CD4-positive, alpha-beta T cell treated with Interleukin-15 for 4 hours (primary cell): ENCODE data around the gene C4orf33.
"Not testable (repeated sequence)": the region's sequence is repeated elsewhere in the genome, so short reads cannot be mapped to it uniquely, and the experiment has no call there.

ENCODE experiments used
- DNase-seq: peaks from one replicate; pipeline ENCODE4 v3.0.0-alpha.2; 2020; ENCODE audit warnings: low spot score

The C4orf33 gene, protein sequence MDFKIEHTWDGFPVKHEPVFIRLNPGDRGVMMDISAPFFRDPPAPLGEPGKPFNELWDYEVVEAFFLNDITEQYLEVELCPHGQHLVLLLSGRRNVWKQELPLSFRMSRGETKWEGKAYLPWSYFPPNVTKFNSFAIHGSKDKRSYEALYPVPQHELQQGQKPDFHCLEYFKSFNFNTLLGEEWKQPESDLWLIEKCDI

DNA sequence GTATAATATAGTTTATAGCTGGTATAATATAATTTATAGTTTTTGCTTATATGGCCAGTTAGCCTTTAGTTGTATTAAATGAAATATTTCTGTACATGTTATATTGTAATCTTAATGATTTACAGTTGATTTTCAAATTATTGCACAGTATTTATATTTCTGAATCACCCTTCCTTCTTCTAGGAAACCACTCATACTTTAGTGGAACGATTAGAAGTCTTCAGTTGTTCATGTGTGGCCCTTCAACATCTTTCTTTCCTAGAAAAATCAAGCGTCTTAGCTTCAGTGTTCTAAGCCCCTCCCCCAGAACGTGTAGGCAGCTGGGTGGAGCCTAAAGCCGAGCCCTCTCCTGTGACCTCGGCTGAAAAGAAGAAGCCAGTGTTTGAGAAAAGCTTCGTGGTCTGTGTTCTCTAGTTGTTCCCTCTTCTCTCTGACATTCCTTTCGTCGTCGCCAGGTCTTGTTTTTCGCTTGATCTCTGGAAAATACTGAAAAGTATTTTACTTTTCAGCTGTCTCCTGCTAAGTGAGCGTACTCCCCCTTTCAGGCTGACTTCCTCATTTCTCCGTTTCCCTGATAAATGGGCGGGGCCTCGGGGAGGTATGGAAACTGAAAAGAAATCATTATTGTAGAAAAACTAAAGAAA is at the start of gene C4orf33:
C4orf33 (plus strand) TSS at position 342 of the 644 bp plus-strand sequence. CDS start 6,459 bp downstream, outside the sequence.
- peak; percentile 90 for DNase-seq

DNA sequence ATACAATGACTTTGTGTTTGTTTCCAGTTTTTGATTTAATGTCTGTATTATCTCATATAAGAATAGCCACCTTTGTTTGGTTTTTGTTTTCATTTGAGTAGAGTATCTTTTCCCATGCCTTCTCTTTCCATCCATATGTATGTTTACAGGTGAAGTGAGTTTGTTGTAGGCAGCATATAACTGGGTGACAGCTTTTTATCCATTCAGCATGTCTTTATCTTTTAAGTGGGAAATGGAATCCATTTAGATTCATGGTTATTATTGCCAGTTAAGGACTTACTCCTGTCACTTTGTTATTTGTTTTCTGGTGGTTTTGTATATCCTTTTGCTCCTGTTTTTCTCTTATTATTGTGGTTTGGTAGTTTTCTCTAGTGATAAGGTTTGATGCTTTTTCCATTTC is 36.9 kb upstream of the C4orf33 start:
- DNase-seq = no peak

DNA sequence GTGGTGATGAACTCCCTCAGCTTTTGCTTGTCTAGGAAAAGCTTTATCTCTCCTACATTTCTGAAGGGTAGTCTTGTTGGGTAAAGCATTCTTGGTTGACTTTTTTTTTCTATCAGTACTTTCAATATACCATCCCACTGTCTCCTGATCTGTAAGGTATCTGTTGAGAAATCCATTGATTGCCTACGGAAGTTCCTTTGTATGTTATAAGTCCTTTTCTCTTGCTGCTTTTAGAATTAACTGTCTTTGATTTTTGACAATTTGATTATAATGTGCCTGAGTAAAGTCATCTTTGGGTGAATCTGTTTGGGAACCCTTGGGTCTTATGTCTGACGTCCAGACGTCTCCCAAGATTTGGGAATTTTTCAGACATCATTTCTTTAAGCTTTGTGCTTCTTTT is 33.4 kb upstream of the C4orf33 start:
- DNase-seq = no peak

DNA sequence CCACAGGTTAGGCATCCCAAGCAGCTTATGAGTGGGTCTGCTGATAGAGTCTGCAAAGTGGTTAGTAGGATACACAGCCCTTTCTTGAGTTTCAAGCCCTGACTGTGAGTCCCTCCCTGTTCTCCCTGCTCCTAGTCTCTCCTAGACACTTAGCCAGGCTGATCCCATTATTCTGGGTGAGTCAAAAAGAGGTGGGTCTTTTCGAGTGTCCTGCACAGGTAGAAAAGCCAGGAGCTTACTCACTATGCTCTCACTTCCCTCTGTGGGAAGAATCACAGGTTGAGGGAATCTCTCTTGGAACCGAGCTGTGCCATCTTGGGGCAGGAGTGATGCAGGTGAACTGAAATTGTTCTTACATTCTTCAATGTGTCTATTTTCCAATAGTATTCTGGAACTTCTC is 32.3 kb upstream of the C4orf33 start:
- no peak for DNase-seq

DNA sequence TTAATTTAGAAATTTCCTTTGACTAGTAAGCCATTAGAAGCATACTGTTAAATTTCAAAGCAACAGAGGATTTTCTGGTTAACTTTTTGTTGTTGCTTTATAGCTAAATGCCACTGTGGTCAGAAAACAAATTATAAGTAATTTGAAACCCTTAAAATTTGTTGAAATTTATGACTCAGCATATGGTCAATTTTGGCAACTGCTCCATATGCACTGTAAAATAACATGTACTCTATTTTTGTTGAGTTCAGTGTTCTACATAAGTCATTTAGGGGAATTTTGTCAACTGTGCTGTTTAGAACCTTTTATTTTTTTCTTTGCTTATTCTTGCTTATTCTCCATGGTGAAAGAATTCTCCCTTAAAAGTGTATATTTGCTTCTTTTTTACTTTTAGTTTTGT is 31.2 kb upstream of the C4orf33 start:
- no peak for DNase-seq

DNA sequence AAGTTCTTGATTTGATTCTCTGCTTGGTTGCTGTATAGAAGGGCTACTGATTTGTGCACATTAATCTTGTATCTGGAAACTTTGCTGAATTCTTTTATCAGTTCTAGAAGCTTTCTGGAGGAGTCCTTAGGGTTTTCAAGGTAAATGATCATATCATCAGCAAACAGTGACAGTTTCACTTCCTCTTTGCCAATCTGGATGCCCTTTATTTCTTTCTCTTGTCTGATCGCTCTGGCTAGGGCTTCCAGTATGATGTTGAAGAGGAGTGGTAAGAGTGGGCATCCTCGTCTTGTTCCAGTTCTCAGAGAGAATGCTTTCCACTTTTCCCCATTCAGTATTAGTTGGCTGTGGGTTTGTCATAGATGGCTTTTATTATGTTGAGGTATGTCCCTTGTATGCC is 26.4 kb upstream of the C4orf33 start:
- not testable (repeated sequence) for DNase-seq

DNA sequence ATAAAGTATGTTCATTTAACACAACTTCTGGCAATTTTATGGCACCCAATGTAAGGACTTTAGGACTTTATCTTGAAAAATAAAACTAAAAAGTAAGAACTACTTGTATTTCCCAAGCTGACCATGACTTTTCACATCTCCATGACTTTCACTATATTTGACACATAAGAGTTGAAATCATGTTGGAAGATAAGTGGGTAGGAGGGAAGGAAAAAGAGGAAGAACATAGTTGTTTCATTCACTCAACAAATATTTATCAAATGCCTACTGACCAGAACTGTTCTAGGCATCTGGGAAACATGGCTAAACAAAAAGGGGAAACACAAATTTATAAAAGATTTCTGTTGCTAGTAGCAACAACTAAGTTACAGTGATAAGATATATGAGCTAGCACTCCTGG is 18.6 kb upstream of the C4orf33 start:
- DNase-seq = no peak

DNA sequence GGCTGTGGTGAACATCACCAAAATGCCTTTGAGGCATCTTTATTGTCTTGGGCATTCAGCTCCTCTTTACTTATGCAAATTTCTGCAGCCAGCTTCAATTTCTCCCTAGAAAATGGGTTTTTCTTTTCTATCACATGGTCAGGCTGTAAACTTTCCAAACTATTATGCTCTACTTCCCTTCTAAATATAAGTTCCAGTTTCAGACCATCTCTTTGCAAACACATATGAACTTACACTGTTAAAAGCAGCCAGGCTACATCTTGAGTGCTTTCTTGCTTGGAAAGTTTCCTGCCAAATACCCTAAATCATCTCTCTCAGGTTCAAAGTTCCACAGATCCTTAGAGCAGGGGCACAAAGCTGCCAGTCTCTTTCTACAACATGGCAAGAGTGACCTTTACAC is 15.8 kb upstream of the C4orf33 start:
- DNase-seq = no peak

DNA sequence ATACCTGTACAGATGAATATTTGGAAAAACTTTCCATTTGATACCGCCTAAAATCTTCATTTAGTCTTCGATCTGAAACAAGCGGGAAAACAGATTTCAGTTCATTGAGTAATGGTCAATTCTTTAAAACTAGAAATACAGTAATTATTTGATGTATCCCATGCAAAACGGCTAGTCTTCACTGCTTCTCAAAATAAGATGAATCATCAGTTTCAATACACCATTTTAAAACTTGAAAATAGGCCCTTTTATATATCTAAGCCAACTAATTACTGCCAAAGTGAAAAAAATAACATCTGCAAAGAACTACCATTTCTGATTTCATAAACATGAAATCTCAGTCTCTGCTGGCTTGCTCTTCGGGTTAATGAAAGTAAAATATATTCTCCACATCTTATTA is 13.7 kb upstream of the C4orf33 start:
- DNase-seq = no peak

DNA sequence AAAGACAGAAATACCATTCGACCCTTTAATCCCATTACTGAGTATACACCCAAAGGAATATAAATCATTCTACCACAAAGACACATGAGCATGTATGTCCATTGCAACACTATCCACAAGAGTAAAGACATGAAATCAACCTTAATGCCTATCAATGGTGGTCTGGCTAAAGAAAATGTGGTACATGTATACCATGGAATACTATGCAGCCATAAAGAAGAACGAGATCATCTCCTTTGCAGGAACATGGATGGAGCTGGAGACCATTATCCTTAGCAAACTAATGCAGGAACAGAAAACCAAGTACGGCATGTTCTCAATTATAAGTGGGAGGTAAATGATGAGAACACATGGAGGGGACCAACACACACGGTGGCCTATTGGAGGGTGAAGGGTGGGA is 10.5 kb upstream of the C4orf33 start:
- DNase-seq = no peak

DNA sequence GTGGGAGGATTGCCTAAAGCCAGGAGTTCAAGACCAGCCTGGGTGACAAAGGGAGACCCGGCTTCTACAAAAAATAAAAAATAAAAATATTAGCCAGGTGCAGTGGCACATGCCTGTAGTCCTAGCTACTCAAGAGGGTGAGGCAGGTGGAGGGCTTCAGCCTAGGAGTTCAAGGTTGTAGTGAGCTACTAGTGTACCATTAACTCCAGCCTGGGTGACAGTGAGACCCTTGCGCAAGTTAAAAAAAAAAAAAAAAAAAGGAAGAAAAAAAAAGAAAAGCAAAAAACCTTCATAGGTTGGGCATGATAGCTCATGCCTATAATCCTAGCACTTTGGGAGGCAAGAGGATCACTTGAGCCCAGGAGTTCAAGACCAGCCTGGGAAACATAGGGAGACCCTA is 8.4 kb upstream of the C4orf33 start:
- no peak for DNase-seq

DNA sequence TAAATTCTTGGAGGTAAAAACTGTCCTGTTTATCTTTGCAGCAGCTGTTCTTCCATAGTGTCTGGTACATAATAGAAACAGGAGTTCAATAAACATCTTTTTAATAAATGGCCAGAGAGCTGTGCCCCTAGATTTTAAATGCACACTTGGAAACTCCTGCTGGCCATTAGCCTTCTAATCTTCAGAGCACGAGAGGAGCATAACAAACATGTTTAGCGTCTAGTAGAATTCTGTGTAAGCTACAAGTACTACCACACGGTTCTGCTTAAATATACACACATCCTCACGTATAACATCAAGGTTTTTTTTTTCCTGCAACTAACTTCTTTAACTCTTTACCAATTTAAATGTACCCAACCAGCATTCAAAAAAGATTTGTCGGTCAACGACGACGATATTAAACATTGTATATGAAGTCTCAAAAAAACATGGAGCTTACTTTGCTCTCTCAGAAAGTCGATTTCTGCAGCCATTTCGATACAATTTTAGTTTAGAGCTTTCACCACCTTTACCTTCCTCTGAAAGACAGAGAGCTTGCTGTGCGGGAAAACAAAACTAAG is 3.2 kb upstream of the C4orf33 start:
- DNase-seq = peak; percentile 2

DNA sequence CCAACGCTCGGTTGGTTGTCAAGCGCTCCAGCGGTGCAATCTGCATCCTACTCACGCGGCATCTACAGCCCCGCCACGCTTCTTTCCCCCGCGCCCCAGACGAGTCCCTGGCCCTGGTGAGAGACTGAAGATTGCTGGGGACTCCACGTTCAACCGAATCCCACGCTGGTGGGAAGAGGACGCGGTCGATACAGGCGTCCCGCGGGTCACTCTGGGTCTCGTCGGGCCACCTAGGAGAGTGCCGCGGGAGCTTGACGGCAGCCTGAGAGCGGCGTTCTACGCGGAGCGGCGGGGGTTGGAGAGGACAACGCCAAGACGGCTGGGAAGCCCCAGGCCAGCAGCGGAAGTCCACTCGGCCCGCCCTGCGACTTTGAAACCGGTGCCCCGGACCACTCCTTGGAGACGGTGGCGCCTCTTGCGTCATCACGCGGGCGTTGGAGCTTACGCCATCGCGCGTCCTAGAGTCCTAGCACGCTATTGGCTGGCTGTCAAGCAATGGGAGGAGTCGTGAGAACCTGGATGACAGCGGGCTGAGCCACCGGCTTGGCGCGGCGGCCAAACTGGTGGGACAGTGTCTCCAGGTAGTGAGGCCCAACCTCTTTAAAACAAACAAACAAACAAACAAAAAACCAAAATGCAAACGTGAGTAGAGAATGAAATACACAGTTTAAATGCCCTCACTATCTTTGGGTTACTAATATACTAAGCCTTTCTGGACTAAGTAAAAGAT is 2.6 kb upstream of the C4orf33 start, which contains the start of gene SCLT1:
SCLT1 (minus strand) TSS at position 349 of the 730 bp plus-strand sequence. CDS start 436 bp downstream, outside the sequence.
- peak; percentile 94 for DNase-seq

DNA sequence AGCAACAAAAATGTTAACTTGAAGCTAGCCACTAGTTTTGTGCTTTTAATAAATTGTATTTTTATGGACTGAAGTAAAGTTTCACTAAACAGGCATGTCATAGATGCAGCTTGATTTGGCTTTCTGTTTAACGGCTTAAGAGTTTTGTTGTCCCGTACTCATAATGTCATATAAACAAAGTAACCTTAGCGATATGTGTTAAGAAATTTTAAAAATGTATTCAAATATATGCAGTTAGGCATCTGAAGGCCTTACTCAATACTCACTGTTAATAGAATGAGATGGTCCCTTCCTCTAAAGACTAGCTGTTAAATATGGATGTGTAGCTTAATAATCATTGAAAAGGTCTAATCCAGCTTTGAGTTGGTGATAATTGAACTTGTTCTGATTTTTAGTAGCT is 1.6 kb upstream of the C4orf33 start:
- no peak for DNase-seq

DNA sequence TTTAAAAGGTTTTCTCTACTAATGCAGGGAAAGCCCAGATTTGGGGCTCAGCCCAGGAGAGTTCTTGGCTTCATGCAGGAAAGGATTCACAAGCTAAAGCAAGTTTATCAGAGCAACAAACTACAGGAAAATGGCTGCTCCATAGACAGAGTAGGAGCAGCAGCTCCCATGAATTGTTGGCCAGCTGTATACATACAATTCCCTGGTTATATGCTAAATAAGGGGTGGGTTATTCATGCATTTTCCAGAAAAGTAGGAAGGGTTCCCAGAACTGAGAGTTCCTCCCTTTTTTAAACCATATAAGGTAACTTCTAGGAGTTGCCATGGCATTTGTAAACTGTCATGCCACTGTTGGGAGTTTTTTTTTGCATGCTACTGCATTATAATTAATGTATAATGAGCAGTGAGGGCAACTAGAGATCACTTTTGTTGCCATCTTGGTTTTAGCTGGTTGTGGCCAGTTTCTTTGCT is 2.6 kb downstream of the C4orf33 start:
- DNase-seq = no peak

DNA sequence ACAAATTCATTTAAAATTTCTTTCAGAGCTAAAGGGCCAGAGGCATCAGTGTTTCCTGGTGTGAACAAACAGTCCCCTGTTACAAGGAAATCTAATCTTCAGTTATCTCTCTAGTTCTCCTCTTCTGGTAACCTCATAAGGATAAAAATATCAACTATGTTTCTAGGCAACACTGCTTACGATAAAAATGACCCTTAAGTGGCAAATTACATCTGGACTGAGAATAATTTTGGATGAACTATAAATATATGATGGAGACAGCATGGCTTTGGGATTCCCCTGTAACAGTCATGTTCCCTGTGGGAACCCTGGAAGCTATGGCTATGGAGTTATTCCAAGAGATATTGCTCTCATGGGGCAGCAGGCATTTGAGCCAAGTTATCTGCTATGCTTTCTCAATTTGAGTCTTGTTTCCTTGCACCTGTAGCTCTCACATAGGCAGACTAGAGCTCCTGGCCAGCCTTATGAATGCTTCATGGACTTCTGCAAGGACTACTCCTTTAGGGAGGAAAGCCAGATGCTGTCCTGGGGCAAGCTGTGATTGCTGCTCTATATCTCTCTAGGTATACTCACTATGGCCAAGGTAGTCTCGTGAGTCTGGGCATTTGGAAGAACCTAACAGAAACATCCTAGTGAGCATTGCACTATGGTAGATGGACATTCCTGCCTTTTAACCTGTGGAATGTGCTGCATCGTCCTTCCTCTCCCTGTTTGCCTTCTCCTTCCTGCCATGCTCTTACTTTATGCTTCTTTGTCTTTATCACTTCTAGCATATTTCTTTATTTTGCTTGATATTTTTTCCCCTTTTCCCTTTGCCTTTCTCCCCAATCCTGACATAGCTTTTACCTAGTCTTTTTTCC is 14.2 kb downstream of the C4orf33 start:
- DNase-seq = no peak

DNA sequence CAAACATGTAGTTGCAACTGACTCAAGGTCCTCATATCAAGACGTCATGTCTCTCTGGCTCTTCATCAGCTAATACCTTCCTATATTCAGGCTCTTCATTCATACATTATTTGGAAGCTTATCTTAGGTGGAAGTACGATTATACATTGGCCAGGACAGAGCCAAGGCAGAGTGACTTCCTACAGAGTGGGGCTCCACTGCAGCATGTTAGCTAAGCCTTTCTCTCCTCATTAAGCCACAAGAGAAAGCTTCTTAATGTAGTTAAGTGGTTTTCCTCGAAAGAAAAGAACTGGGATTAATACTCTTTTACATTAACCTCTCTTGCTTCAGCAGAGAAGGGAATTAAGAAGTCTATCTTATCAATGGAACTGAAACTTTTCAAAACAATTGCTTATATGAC is 15.0 kb downstream of the C4orf33 start:
- no peak for DNase-seq

DNA sequence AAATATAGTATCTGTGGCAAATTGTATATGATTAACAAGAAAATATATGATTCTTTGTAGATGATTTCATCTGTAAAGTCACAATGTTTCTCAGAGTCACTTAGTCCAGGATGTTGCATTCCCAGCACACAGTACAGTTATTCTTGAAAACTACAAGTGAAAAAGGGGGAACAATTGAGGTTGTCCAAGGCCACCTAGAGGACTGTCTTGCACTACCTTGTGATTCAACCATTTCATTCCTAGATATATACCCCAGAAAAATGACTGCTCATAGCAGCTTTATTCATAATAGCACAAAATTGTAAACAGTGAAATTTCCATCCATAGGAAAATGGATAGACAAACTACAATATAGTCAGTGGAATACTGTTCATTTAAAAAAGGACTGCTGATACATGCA is 16.0 kb downstream of the C4orf33 start:
- no peak for DNase-seq

DNA sequence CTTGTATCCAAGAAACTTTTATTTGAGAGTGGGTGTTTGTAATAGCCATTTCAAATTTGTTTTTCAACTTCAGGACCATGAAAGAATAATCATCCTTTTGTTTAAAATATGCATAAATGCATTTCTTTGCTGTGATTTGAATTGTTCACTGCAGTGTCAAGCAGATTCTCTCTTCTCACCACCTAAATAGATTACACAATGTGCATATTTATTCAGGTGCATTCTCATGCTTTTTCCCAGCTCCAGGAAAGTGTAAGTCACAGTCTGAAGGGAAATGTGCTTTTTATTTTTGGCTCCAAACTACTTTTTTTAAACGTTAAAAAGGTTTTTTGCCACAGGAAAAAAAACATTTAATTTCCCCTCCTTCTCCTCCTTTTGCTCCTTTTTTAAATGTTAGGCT is 17.5 kb downstream of the C4orf33 start:
- no peak for DNase-seq

DNA sequence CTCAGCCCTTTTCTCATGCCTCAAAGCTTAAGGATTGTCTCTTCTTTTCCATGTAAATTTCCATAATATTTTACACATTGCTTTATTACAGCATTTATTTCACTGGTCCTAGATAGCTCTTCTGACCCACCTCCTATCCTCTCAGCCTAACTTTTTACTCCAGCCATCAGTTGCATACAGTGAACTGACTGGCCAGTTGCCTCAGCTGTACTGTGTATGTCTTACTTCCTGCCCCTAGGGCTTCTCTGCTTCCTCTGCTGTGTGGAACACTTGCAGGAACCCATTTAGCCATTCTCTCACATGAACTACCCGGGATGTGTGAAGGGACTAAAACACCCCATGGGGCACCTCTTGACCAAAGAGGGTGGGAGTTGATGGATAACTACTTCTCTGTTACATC is 18.0 kb downstream of the C4orf33 start:
- DNase-seq = no peak

DNA sequence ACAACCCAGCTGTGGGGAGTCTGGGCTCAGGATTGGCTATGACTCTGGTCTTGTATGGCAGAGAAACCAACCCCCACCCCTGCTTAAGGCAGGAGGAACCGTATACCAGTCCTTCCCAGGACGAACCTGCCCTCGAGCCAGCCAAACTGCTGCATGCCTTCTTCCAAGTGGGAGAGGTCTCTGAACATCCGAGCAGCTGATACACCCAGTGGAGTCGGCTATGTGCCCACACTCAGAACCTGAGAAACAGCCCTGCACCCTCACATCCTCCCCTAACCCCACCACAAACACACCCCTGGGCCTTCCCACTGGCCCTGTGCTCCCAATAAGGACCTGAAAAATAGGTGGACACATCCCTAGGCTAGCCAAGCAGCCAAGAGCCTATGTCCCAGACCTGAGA is 21.8 kb downstream of the C4orf33 start:
- DNase-seq = no peak

DNA sequence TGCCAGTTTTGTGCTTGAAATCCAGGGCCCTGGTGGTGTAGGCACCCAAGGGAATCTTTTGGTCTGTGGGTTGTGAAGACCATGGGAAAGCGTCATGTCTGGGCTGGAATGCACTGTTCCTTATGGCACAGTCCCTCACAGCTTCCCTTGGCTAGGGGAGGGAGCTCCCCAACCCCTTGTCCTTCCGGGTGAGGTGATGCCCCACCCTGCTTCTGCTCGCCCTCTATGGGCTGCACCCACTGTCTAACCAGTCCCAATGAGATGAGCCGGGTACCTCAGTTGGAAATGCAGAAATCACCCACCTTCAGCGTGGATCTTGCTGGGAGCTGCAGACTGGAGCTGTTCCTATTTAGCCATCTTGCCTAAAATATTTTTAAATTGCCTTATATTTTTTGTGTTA is 30.7 kb downstream of the C4orf33 start:
- not testable (repeated sequence) for DNase-seq
